Measurements from ENCODE around the gene MAP2K1.

DNA sequence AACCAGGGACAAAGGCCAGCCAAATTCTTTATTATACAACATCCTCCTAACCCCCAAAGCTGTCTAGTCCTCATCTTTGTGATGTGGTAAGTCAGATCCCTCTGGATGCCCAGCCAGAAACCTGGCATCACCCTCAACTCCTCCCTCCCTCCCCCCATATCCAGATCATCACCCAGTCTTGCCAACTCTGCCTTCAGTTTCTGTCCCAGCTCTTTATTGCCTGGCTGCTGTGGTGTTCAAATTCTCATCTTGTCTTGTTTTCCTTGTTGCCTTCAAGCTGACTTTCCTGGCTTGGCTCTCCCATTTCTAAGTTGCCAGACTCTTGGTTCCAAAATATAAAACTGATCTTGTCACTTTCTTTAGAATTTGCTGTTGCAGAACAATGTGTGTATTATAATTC lies 28.6 kb downstream of the MAP2K1 start:
- no peak for TF ChIP-seq CTCF (conservative IDR thresholded peaks at IDR 0.05; ENCODE audit: low read depth, low read length)
- TF ChIP-seq EZH2 (IDR thresholded peaks at IDR 0.05; ENCODE audit: borderline replicate concordance, low read depth, low read length, poor library complexity, severe bottlenecking), result no peak

All from A673 (cell line).